HEK293 (cell line): Measurements from ENCODE around the gene LARP6.

Experiments used
- CTCF ChIA-PET: fragments of 350-600 bp; formaldehyde crosslinking; extraction: SDS; loops from one replicate; lab custom pipeline; 2021; ENCODE audit warnings: antibody characterized with exemption; lab: Yijun Ruan, JAX
- POLR2A ChIA-PET: fragments of 300-600 bp; formaldehyde crosslinking; extraction: SDS; loops from one replicate; lab custom pipeline; 2020; ENCODE audit warnings: antibody characterized with exemption, inconsistent platforms; lab: Yijun Ruan, JAX
- H3K27ac ChIP-seq: fragments of 200-500 bp; sonication (Bioruptor generic); 2 replicates; pipeline ENCODE4 v1.5.1; 2014; ENCODE audit warnings: low read depth, low read length, control low read depth, inconsistent platforms; ENCODE audit errors: extremely low read depth
- H3K36me3 ChIP-seq, 2 experiments: fragments of 200-500 bp in 1 of 2; sonication (Bioruptor generic) in 1 of 2; 1 replicate in 1 of 2; 2 replicates in 1 of 2; pipeline ENCODE4 v1.5.1; 2014 to 2017; ENCODE audit warnings: inconsistent platforms in 2 of 2, low read length in 2 of 2; ENCODE audit not compliant: control insufficient read depth in 2 of 2, insufficient read depth in 1 of 2
- H3K4me1 ChIP-seq: fragments of 200-500 bp; sonication (Bioruptor generic); 2 replicates; pipeline ENCODE4 v1.5.1; 2014; ENCODE audit warnings: mild to moderate bottlenecking, low read length, inconsistent platforms; ENCODE audit not compliant: control insufficient read depth, insufficient read depth
- H3K4me3 ChIP-seq: 2 replicates; pipeline ENCODE4 v1.5.1; 2011; ENCODE audit warnings: low read depth, mild to moderate bottlenecking, control low read depth, low read length, moderate library complexity
- H3K9me3 ChIP-seq: fragments of 200-500 bp; sonication (Bioruptor generic); 2 replicates; pipeline ENCODE4 v1.5.1; 2014; ENCODE audit warnings: low read depth, low read length, inconsistent platforms; ENCODE audit not compliant: control insufficient read depth, insufficient read depth
- EGR2 ChIP-seq: fragments of 450-650 bp; formaldehyde crosslinking; IDR thresholded peaks from 2 replicates; pipeline ENCODE4 v1.5.1; 2016; ENCODE audit warnings: low read depth, missing biosample characterization, missing genetic modification characterization
- GLI4 ChIP-seq: fragments of 450-650 bp; formaldehyde crosslinking; IDR thresholded peaks from 2 replicates; pipeline ENCODE4 v1.5.1; 2016; ENCODE audit warnings: missing biosample characterization, missing genetic modification characterization
- KLF8 ChIP-seq: fragments of 450-650 bp; formaldehyde crosslinking; IDR thresholded peaks from 2 replicates; pipeline ENCODE4 v1.5.1; 2016; ENCODE audit warnings: missing biosample characterization, missing genetic modification characterization
- MZF1 ChIP-seq: fragments of 450-650 bp; formaldehyde crosslinking; IDR thresholded peaks from 2 replicates; pipeline ENCODE4 v1.5.1; 2017; ENCODE audit warnings: missing biosample characterization, missing genetic modification characterization, borderline replicate concordance
- OVOL3 ChIP-seq: fragments of 450-650 bp; formaldehyde crosslinking; IDR thresholded peaks from 2 replicates; pipeline ENCODE4 v1.5.1; 2016; ENCODE audit warnings: missing biosample characterization, missing genetic modification characterization
- SP3 ChIP-seq: fragments of 450-650 bp; formaldehyde crosslinking; IDR thresholded peaks from 2 replicates; pipeline ENCODE4 v1.5.1; 2016; ENCODE audit warnings: missing biosample characterization, missing genetic modification characterization
- ZBTB48 ChIP-seq: fragments of 450-650 bp; formaldehyde crosslinking; IDR thresholded peaks from 2 replicates; pipeline ENCODE4 v1.5.1; 2016; ENCODE audit warnings: missing biosample characterization, missing genetic modification characterization
- ZFHX2 ChIP-seq: fragments of 450-650 bp; formaldehyde crosslinking; conservative IDR thresholded peaks from 2 replicates; pipeline ENCODE4 v1.5.1; 2016; ENCODE audit warnings: missing biosample characterization, missing genetic modification characterization
- ZFP3 ChIP-seq: fragments of 450-650 bp; formaldehyde crosslinking; IDR thresholded peaks from 2 replicates; pipeline ENCODE4 v1.5.1; 2016; ENCODE audit warnings: low read depth, missing biosample characterization, missing genetic modification characterization
- ZFP37 ChIP-seq: fragments of 450-650 bp; formaldehyde crosslinking; IDR thresholded peaks from 2 replicates; pipeline ENCODE4 v1.5.1; 2016; ENCODE audit warnings: missing biosample characterization, missing genetic modification characterization
- ZFP69B ChIP-seq: fragments of 450-650 bp; formaldehyde crosslinking; IDR thresholded peaks from 2 replicates; pipeline ENCODE4 v1.5.1; 2016; ENCODE audit warnings: missing biosample characterization, missing genetic modification characterization
- ZNF140 ChIP-seq: fragments of 450-650 bp; formaldehyde crosslinking; IDR thresholded peaks from 2 replicates; pipeline ENCODE4 v1.5.1; 2016; ENCODE audit warnings: missing biosample characterization, missing genetic modification characterization
- ZNF211 ChIP-seq: fragments of 450-650 bp; formaldehyde crosslinking; IDR thresholded peaks from 2 replicates; pipeline ENCODE4 v1.5.1; 2016; ENCODE audit warnings: low read depth, missing biosample characterization, missing genetic modification characterization
- ZNF335 ChIP-seq: fragments of 450-650 bp; formaldehyde crosslinking; conservative IDR thresholded peaks from 2 replicates; pipeline ENCODE4 v1.5.1; 2016; ENCODE audit warnings: missing biosample characterization, missing genetic modification characterization
- ZNF341 ChIP-seq: fragments of 450-650 bp; formaldehyde crosslinking; IDR thresholded peaks from 2 replicates; pipeline ENCODE4; 2016; ENCODE audit warnings: low read depth, missing biosample characterization, missing genetic modification characterization
- ZNF510 ChIP-seq: fragments of 450-650 bp; formaldehyde crosslinking; IDR thresholded peaks from 2 replicates; pipeline ENCODE4 v1.5.1; 2018; ENCODE audit warnings: mild to moderate bottlenecking, missing genetic modification characterization, missing biosample characterization; ENCODE audit not compliant: insufficient replicate concordance
- ZNF530 ChIP-seq: fragments of 450-650 bp; formaldehyde crosslinking; IDR thresholded peaks from 2 replicates; pipeline ENCODE4 v1.5.1; 2016; ENCODE audit warnings: low read depth, missing biosample characterization, missing genetic modification characterization
- ZNF677 ChIP-seq: fragments of 450-650 bp; IDR thresholded peaks from 2 replicates; pipeline ENCODE4 v1.5.0; 2018; ENCODE audit warnings: missing biosample characterization, mild to moderate bottlenecking, missing genetic modification characterization, moderate library complexity
- ZNF707 ChIP-seq: fragments of 450-650 bp; formaldehyde crosslinking; IDR thresholded peaks from 2 replicates; pipeline ENCODE4 v1.5.1; 2016; ENCODE audit warnings: missing biosample characterization, missing genetic modification characterization
- ZNF768 ChIP-seq: fragments of 450-650 bp; formaldehyde crosslinking; IDR thresholded peaks from 2 replicates; pipeline ENCODE4 v1.5.1; 2018; ENCODE audit warnings: missing biosample characterization, mild to moderate bottlenecking, missing genetic modification characterization
- TF ChIP-seq, protein P1 (sequence below): fragments of 450-650 bp; formaldehyde crosslinking; IDR thresholded peaks from 2 replicates; pipeline ENCODE4 v1.5.1; 2017; ENCODE audit warnings: missing biosample characterization, missing genetic modification characterization
- TF ChIP-seq, protein P2 (sequence below): IDR thresholded peaks from 2 replicates; pipeline ENCODE4 v1.6.1; 2011; ENCODE audit warnings: mild to moderate bottlenecking, low read depth, low read length, borderline replicate concordance
- TF ChIP-seq, protein P3 (sequence below): fragments of 450-650 bp; formaldehyde crosslinking; IDR thresholded peaks from 2 replicates; pipeline ENCODE4 v1.5.1; 2016; ENCODE audit warnings: missing biosample characterization, missing genetic modification characterization
- TF ChIP-seq, protein P4 (sequence below): fragments of 450-650 bp; formaldehyde crosslinking; conservative IDR thresholded peaks from 2 replicates; pipeline ENCODE4 v1.5.1; 2016; ENCODE audit warnings: low read depth, missing biosample characterization, missing genetic modification characterization

LARP6 gene

DNA sequence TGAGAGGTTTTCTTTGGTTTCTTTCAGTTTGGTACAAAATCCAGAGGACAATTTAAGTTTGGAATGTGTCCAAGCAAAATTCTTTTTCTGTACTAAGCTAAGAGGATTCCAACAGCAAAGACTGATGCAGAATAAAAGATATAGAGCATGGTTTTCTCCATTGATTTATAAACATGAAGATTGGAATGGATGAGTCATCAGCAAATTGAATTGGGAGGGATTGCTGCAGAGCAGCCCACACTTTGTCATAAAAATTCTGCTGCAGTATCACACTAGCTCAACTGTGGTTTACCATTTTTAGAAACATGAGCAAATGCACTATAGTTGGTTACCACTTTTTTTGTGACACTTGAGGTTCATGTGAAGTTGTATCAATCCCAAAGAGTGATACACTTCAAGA is 16.1 kb upstream of the LARP6 start (continued):
- TF ChIP-seq ZFP3 (tag by site-specific recombination), result no peak
- TF ChIP-seq ZNF677 (tag by site-specific recombination), result no peak
- TF ChIP-seq ZFP69B (tag by site-specific recombination), result peak; percentile 53; the same call in 1 of the 2 replicates
- TF ChIP-seq KLF8 (tag by site-specific recombination), result 0 out of 2 replicates have a peak, but pooled peaks have one; percentile 18
- TF ChIP-seq ZNF211, result no peak
- TF ChIP-seq ZNF335 (tag by site-specific recombination), result no peak; the same call in 1 of the 2 replicates
- TF ChIP-seq ZFP37, result no peak
- TF ChIP-seq, protein P1, sequence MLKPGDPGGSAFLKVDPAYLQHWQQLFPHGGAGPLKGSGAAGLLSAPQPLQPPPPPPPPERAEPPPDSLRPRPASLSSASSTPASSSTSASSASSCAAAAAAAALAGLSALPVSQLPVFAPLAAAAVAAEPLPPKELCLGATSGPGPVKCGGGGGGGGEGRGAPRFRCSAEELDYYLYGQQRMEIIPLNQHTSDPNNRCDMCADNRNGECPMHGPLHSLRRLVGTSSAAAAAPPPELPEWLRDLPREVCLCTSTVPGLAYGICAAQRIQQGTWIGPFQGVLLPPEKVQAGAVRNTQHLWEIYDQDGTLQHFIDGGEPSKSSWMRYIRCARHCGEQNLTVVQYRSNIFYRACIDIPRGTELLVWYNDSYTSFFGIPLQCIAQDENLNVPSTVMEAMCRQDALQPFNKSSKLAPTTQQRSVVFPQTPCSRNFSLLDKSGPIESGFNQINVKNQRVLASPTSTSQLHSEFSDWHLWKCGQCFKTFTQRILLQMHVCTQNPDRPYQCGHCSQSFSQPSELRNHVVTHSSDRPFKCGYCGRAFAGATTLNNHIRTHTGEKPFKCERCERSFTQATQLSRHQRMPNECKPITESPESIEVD (tag by site-specific recombination), result peak; percentile 50; the same call in 1 of the 2 replicates
- no peak for TF ChIP-seq ZNF140 (tag by site-specific recombination)
- TF ChIP-seq ZNF341, result no peak
- no peak for TF ChIP-seq ZNF530
- TF ChIP-seq, protein P2, sequence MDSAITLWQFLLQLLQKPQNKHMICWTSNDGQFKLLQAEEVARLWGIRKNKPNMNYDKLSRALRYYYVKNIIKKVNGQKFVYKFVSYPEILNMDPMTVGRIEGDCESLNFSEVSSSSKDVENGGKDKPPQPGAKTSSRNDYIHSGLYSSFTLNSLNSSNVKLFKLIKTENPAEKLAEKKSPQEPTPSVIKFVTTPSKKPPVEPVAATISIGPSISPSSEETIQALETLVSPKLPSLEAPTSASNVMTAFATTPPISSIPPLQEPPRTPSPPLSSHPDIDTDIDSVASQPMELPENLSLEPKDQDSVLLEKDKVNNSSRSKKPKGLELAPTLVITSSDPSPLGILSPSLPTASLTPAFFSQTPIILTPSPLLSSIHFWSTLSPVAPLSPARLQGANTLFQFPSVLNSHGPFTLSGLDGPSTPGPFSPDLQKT, result no peak
- TF ChIP-seq, protein P3, sequence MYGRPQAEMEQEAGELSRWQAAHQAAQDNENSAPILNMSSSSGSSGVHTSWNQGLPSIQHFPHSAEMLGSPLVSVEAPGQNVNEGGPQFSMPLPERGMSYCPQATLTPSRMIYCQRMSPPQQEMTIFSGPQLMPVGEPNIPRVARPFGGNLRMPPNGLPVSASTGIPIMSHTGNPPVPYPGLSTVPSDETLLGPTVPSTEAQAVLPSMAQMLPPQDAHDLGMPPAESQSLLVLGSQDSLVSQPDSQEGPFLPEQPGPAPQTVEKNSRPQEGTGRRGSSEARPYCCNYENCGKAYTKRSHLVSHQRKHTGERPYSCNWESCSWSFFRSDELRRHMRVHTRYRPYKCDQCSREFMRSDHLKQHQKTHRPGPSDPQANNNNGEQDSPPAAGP (tag by site-specific recombination), result no peak
- TF ChIP-seq OVOL3 (tag by site-specific recombination), result no peak
- TF ChIP-seq ZNF510 (tag by site-specific recombination), result no peak
- TF ChIP-seq, protein P4, sequence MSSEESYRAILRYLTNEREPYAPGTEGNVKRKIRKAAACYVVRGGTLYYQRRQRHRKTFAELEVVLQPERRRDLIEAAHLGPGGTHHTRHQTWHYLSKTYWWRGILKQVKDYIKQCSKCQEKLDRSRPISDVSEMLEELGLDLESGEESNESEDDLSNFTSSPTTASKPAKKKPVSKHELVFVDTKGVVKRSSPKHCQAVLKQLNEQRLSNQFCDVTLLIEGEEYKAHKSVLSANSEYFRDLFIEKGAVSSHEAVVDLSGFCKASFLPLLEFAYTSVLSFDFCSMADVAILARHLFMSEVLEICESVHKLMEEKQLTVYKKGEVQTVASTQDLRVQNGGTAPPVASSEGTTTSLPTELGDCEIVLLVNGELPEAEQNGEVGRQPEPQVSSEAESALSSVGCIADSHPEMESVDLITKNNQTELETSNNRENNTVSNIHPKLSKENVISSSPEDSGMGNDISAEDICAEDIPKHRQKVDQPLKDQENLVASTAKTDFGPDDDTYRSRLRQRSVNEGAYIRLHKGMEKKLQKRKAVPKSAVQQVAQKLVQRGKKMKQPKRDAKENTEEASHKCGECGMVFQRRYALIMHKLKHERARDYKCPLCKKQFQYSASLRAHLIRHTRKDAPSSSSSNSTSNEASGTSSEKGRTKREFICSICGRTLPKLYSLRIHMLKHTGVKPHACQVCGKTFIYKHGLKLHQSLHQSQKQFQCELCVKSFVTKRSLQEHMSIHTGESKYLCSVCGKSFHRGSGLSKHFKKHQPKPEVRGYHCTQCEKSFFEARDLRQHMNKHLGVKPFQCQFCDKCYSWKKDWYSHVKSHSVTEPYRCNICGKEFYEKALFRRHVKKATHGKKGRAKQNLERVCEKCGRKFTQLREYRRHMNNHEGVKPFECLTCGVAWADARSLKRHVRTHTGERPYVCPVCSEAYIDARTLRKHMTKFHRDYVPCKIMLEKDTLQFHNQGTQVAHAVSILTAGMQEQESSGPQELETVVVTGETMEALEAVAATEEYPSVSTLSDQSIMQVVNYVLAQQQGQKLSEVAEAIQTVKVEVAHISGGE (tag by site-specific recombination), result no peak
- no peak for TF ChIP-seq ZNF707
- no peak for TF ChIP-seq ZBTB48 (tag by site-specific recombination)

DNA sequence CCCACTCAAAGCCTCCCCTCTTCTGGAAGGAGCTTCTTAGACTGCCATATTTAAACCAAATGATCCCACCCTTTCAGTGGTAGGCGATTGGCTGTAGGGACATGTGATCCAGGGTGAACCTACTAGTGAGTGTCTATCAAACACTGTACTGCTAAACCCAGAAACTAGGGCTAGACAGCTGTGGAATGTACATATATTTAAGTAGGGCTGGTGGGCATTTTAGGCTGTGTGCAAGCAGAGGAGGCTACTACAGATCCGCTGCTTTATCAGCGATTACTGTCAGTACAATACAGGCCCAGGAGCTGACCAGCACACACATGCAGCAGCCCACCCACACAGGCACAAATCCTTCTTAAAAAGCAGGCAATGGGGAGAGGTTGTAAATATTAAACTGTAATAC is 15.4 kb upstream of the LARP6 start:
- CTCF ChIA-PET, result interaction anchor here (0.6 to 2.8 kb wide), 10 partner anchors 9 to 760 kb away, joined by 3 to 17 read pairs (median 6); no protein-coding TSS in a partner anchor
- Histone ChIP-seq H3K4me1 (peaks cover 8% of the 10 kb centered on the region), H3K4me3 (no peak overlapping the region), H3K36me3 (no peaks in the 10 kb centered on the region), H3K27ac (no peak overlapping the region), H3K9me3 (no peaks in the 10 kb centered on the region)
- POLR2A ChIA-PET, result interaction anchor here (1.4 kb wide), 1 partner anchor 15 kb away, joined by 6 read pairs; the partner anchor contains the start of gene LARP6
- TF ChIP-seq SP3 (tag by site-specific recombination) (no peak), ZNF211 (no peak), MZF1 (tag by site-specific recombination) (no peak), ZNF768 (tag by site-specific recombination) (no peak), GLI4 (tag by site-specific recombination) (no peak), ZFHX2 (tag by site-specific recombination) (peak; percentile 70), EGR2 (tag by site-specific recombination) (0 out of 2 replicates have a peak, but pooled peaks have one; percentile 61), ZNF530 (no peak)
